K562 (cell line): ENCODE data around the gene RAB7A. TPM values are rescaled to one million over a fixed set of nuclear protein-coding genes. Genes with fewer than 3 reads are reported as not detected.

Experiments
- CREM ChIP-seq: IDR thresholded peaks from 2 replicates; pipeline ENCODE4 v1.6.1; 2014; ENCODE audit warnings: antibody characterized with exemption, low read depth
- CUX1 ChIP-seq: fragments of 200-800 bp; sonication (Bioruptor generic); IDR thresholded peaks from 2 replicates; pipeline ENCODE4 v1.6.1; 2016; ENCODE audit warnings: missing genetic modification characterization, missing compliant biosample characterization
- EHMT2 ChIP-seq: fragments of 450-650 bp; IDR thresholded peaks from 2 replicates; pipeline ENCODE4 v1.6.1; 2018; ENCODE audit warnings: antibody characterized with exemption
- ERF ChIP-seq: fragments of 450-650 bp; formaldehyde crosslinking; IDR thresholded peaks from 2 replicates; pipeline ENCODE4 v1.4.0; 2020; ENCODE audit warnings: mild to moderate bottlenecking, mixed read lengths
- GTF2A2 ChIP-seq: IDR thresholded peaks from 2 replicates; pipeline ENCODE4 v1.6.1; 2016; ENCODE audit warnings: mild to moderate bottlenecking, missing genetic modification characterization, missing compliant biosample characterization
- HDAC1 ChIP-seq, 2 experiments: fragments of 450-650 bp; IDR thresholded peaks; 2 replicates each; pipeline ENCODE4 v1.6.1; 2016 to 2017; ENCODE audit warnings: inconsistent platforms in 1 of 2, mild to moderate bottlenecking in 1 of 2, moderate library complexity in 1 of 2
- HMBOX1 ChIP-seq: sonication (generic); IDR thresholded peaks from 2 replicates; pipeline ENCODE4 v1.6.1; 2016
- HNRNPL ChIP-seq: fragments of 200-400 bp; formaldehyde crosslinking; IDR thresholded peaks from 2 replicates; pipeline ENCODE4 v1.6.1; 2017; ENCODE audit warnings: low read depth, mild to moderate bottlenecking, low read length
- MAZ ChIP-seq, 2 experiments: fragments of 450-650 bp in 1 of 2; sonication (generic) in 1 of 2; formaldehyde crosslinking; IDR thresholded peaks in 1 of 2; conservative IDR thresholded peaks in 1 of 2; 2 replicates each; pipeline versions ENCODE4 v1.4.0 to v1.5.0; 2020; ENCODE audit warnings: mild to moderate bottlenecking in 1 of 2, missing genetic modification reagents in 1 of 2
- MXI1 ChIP-seq: IDR thresholded peaks from 2 replicates; pipeline ENCODE4 v1.6.1; 2011; ENCODE audit warnings: low read depth, mild to moderate bottlenecking, improper control_type of control experiment, low read length
- NR4A1 ChIP-seq, 2 experiments: fragments of 250-450 bp in 1 of 2; fragments of 450-650 bp in 1 of 2; sonication (Bioruptor Pico) in 1 of 2; IDR thresholded peaks; 2 replicates each; pipeline versions ENCODE4 v1.4.0 to v1.6.1; 2016 to 2020; ENCODE audit warnings: mild to moderate bottlenecking in 2 of 2, missing compliant biosample characterization in 1 of 2, missing genetic modification characterization in 1 of 2, moderate library complexity in 1 of 2
- POLR2B ChIP-seq: fragments of 450-650 bp; IDR thresholded peaks from 2 replicates; pipeline ENCODE4 v1.6.1; 2018; ENCODE audit warnings: low read depth; ENCODE audit not compliant: partially characterized antibody
- RBM14 ChIP-seq: fragments of 200-400 bp; formaldehyde crosslinking; IDR thresholded peaks from 2 replicates; pipeline ENCODE4 v1.6.1; 2018; ENCODE audit warnings: low read depth, mild to moderate bottlenecking, low read length, moderate library complexity, borderline replicate concordance; ENCODE audit not compliant: insufficient read depth
- RBM34 ChIP-seq: fragments of 200-400 bp; formaldehyde crosslinking; IDR thresholded peaks from 2 replicates; pipeline ENCODE4 v1.6.1; 2018; ENCODE audit warnings: low read length, borderline replicate concordance; ENCODE audit not compliant: insufficient read depth
- THAP7 ChIP-seq: fragments of 250-450 bp; sonication (Bioruptor Pico); IDR thresholded peaks from 2 replicates; pipeline ENCODE4 v1.5.0; 2021
- ZNF655 ChIP-seq: fragments of 250-450 bp; sonication (Bioruptor Pico); IDR thresholded peaks from 2 replicates; pipeline ENCODE4 v1.5.0; 2021
- ZNF707 ChIP-seq: fragments of 250-450 bp; sonication (Bioruptor Pico); conservative IDR thresholded peaks from 2 replicates; pipeline ENCODE4 v1.8.0; 2022; ENCODE audit warnings: inconsistent platforms, mild to moderate bottlenecking, moderate library complexity
- ZNF75A ChIP-seq: fragments of 450-650 bp; formaldehyde crosslinking; IDR thresholded peaks from 2 replicates; pipeline ENCODE4 v1.4.0; 2020; ENCODE audit warnings: mild to moderate bottlenecking
- polyA plus RNA-seq, 8 experiments: library from polyadenylated mRNA; depleted of rRNA in 4 of 8; stranded (reverse) in 5 of 8; unstranded in 3 of 8; fragments of >200 nt; fragmentation: Nextera tagmentation in 2 of 8; fragmentation: Illumina TruSeq in 1 of 8; extraction: Ambion mirVana in 2 of 8; extraction: Trizol in 1 of 8; gene quantifications; 2 replicates each; pipeline versions ENCODE4 v1.2.1 to v1.2.3, GENCODE V29; 2011 to 2014; ENCODE audit warnings: inconsistent platforms in 1 of 8, missing spikeins in 1 of 8
- total RNA-seq, 7 experiments: library from RNA; depleted of rRNA in 6 of 7; stranded (reverse); fragments of >200 nt in 6 of 7; fragmentation: Illumina TruSeq in 2 of 7; extraction: Trizol in 2 of 7; gene quantifications; 2 replicates each; pipeline versions ENCODE4 v1.2.1 to v1.2.3, GENCODE V29; 2011 to 2021; ENCODE audit warnings: low replicate concordance in 1 of 7

Gene RAB7A
- total and polyA plus RNA-seq, 9 of the 15 experiments (the other 6 are each of a cell fraction or from before 2014, with no cell fraction given), result 30.9 to 204 (median 72.8) TPM

- TF ChIP-seq RBM14 (no peak), ZNF75A (CRISPR knock-in tag) (no peak), GTF2A2 (tag) (no peak), CUX1 (CRISPR knock-in tag) (no peak), HMBOX1 (no peak), RBM34 (no peak), ERF (CRISPR knock-in tag) (0 out of 2 replicates have a peak, but pooled peaks have one; percentile 14), ZNF707 (no peak), EHMT2 (no peak), ZNF655 (CRISPR knock-in tag) (no peak), CREM (peak; percentile 94), HNRNPL (peak; percentile 29; the same call in 1 of the 2 replicates), HDAC1 (IDR thresholded peaks at IDR 0.05) (0 out of 4 replicates have a peak, but pooled peaks of 1 of the 2 experiments have one; percentile 31), THAP7 (CRISPR knock-in tag) (no peak), MAZ (CRISPR knock-in tag; conservative IDR thresholded peaks at IDR 0.05 in 1 of 2, IDR thresholded peaks at IDR 0.05 in 1 of 2) (peak; percentile 59 to 63; a peak in 3 of 4 replicates), NR4A1 (CRISPR knock-in tag; IDR thresholded peaks at IDR 0.05) (0 out of 2 replicates have a peak, but pooled peaks have one; percentile 50), NR4A1 (tag; IDR thresholded peaks at IDR 0.05) (no peak), MXI1 (peak; percentile 72), POLR2B (peak; percentile 42)
These were observed at the start of gene RAB7A (continued) for GRCh38 chr3:128726023-128727016.
